Ovary (tissue), 9 donors: ENCODE measurements around the gene TUBA4B. TPM values are rescaled to one million over a fixed set of nuclear protein-coding genes. Genes with fewer than 3 reads are reported as not detected.

Experiments used
- DNase-seq, 5 donors: peaks; one replicate each; pipeline ENCODE4 v3.0.0-alpha.2; 2019 to 2020
- H3K27ac ChIP-seq, 2 donors: fragments of 200-600 bp; one replicate each; pipeline versions ENCODE4 v1.5.1 to v1.8.0; 2019 to 2022
- H3K27me3 ChIP-seq: fragments of 200-600 bp; one replicate; pipeline ENCODE4 v1.8.0; 2022
- H3K36me3 ChIP-seq: fragments of 200-600 bp; sonication (generic); one replicate; pipeline ENCODE4 v1.5.1; 2019
- H3K4me1 ChIP-seq: one replicate; pipeline ENCODE4 v1.8.1; 2013; ENCODE audit warnings: mild to moderate bottlenecking, moderate library complexity; ENCODE audit not compliant: insufficient read depth
- H3K4me3 ChIP-seq: fragments of 200-600 bp; sonication (generic); one replicate; pipeline ENCODE4 v1.5.1; 2017
- H3K9me3 ChIP-seq, 2 donors: fragments of 200-600 bp in 1 of 2; sonication (generic) in 1 of 2; one replicate each; pipeline versions ENCODE4 v1.5.1 to v1.8.1; 2013 to 2019; ENCODE audit warnings: mild to moderate bottlenecking in 1 of 2, moderate library complexity in 1 of 2
- EP300 ChIP-seq: sonication (generic); formaldehyde crosslinking; IDR thresholded peaks from one replicate; pipeline ENCODE4 v1.6.1; 2017; ENCODE audit warnings: antibody characterized with exemption
- POLR2A ChIP-seq: fragments of 450-650 bp; IDR thresholded peaks from one replicate; pipeline ENCODE4 v1.6.1; 2017; ENCODE audit warnings: antibody characterized with exemption, mild to moderate bottlenecking, moderate library complexity
- WGBS, 3 donors: extraction: QIAGEN DNeasy Blood & Tissue Kit in 1 of 3; methylation state at CpG; one replicate each; pipeline versions ENCODE4 v1.1.5 to v1.1.7; 2013 to 2017; 5-methylcytosine and 5-hydroxymethylcytosine counted together
- intact Hi-C, 4 donors: fragments of 100-400 bp; cut with DNase I; formaldehyde crosslinking; loops; one replicate each; pipeline versions ENCODE4 v1.11.0 to v1.15.1; 2022 to 2023
- polyA plus RNA-seq, 2 donors: library from polyadenylated mRNA; stranded (reverse); fragments of 200-250 nt in 1 of 2; fragments of 350-450 nt in 1 of 2; fragmentation: Illumina TruSeq in 1 of 2; extraction: RNeasy Lipid Tissue Mini Kit (QIAGEN cat#74804) in 1 of 2; gene quantifications; one replicate each; pipeline ENCODE4 v1.2.3, GENCODE V29; 2013 to 2014
- total RNA-seq, 7 donors: library from RNA; depleted of rRNA in 2 of 7; stranded (reverse); fragments of >200 nt in 2 of 7; fragmentation: NEBNext Ultra II Directional in 3 of 7; extraction: Animal tissue kit (Norgen Biotek cat#: 25700) in 3 of 7; gene quantifications; one replicate each; pipeline versions ENCODE4 v1.1.0 to v1.2.4, GENCODE V29; 2016 to 2023
- TF ChIP-seq, protein P1 (sequence below), 3 donors: fragments of 450-650 bp in 2 of 3; fragments of 200-600 bp in 1 of 3; IDR thresholded peaks; one replicate each; pipeline versions ENCODE4 v1.5.1 to v1.8.0; 2016 to 2022; ENCODE audit warnings: antibody characterized with exemption in 3 of 3, mild to moderate bottlenecking in 1 of 3
- donor health status: DM: no; HTN: no; CAD: no; lungs with moderate emphysema.
- donor health status: DM: no; HTN: no; CAD: no.
- donor health status: Bipolar disorder and iron deficiency.
- donor health status: DM: yes; HTN: yes; CAD: no.
- donor health status: DM: no; HTN: no; CAD: no.
- donor health status: DM: yes; HTN: yes; CAD: no.

TUBA4B gene
- total and polyA plus RNA-seq, 9 donors: 0.18 to 13.2 (median 0.35) TPM; not detected in 2

DNA sequence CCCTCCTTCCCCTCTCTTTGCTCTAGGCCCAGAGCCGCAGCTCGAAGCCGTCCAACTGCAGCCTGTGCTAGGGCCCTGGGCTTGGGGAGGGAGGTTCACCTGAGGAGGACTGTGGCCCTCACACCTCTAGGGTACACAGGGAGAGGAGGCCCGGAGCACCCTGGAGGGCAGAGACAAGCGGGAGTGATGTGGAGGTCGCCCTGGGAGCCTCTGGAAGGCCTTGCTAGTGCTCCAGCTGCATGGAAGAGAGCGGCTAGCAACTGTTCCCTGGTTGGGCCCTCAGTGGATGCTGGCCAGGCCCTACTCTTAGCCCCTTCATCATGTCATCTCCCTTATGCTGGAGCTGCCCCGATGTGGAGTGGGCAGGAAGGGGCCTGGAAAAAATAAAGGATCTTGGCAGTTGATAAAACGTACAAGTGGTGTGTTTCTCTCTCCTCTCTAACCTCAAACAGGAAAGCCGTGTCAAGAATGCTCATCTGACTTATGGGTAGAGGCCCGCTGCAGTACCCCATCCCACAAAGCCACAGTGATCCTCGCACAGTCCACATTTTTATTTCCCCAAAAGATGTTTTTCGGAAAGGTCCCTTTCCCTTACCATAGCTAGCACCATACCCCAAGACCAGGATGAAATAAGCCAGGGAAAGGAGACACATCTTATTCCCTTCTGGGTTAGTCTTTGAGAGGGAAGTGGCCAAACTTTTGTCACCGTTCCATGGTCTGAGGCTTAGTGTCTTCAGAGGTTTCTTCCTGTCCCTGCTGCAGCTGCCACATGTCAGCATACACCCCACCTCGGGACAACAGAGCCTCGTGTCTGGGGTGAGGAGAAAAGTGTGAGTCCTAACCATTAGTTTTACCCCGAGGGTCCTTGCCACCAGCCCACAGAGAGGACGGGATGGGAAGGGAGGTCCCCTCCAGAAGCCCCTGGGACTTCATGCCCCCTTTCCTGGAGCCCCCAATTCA, 43.5 kb upstream of the TUBA4B start:
- Histone ChIP-seq H3K36me3 (no peaks in the 10 kb centered on the region), H3K9me3 (no peaks in the 10 kb centered on the region), H3K4me1 (peaks cover 4% of the 10 kb centered on the region), H3K27me3 (no peaks in the 10 kb centered on the region), H3K4me3 (no peak overlapping the region), H3K27ac (no peak overlapping the region)
- WGBS, 3 donors: 77 to 80% (median 78%) methylated on average over 18 of the region's 18 CpGs
- TF ChIP-seq EP300: no peak
- no peak for TF ChIP-seq POLR2A
- TF ChIP-seq, protein P1, sequence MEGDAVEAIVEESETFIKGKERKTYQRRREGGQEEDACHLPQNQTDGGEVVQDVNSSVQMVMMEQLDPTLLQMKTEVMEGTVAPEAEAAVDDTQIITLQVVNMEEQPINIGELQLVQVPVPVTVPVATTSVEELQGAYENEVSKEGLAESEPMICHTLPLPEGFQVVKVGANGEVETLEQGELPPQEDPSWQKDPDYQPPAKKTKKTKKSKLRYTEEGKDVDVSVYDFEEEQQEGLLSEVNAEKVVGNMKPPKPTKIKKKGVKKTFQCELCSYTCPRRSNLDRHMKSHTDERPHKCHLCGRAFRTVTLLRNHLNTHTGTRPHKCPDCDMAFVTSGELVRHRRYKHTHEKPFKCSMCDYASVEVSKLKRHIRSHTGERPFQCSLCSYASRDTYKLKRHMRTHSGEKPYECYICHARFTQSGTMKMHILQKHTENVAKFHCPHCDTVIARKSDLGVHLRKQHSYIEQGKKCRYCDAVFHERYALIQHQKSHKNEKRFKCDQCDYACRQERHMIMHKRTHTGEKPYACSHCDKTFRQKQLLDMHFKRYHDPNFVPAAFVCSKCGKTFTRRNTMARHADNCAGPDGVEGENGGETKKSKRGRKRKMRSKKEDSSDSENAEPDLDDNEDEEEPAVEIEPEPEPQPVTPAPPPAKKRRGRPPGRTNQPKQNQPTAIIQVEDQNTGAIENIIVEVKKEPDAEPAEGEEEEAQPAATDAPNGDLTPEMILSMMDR (IDR thresholded peaks at IDR 0.05): no peak
- DNase-seq: no peak
- intact Hi-C loops: no loop called here

DNA sequence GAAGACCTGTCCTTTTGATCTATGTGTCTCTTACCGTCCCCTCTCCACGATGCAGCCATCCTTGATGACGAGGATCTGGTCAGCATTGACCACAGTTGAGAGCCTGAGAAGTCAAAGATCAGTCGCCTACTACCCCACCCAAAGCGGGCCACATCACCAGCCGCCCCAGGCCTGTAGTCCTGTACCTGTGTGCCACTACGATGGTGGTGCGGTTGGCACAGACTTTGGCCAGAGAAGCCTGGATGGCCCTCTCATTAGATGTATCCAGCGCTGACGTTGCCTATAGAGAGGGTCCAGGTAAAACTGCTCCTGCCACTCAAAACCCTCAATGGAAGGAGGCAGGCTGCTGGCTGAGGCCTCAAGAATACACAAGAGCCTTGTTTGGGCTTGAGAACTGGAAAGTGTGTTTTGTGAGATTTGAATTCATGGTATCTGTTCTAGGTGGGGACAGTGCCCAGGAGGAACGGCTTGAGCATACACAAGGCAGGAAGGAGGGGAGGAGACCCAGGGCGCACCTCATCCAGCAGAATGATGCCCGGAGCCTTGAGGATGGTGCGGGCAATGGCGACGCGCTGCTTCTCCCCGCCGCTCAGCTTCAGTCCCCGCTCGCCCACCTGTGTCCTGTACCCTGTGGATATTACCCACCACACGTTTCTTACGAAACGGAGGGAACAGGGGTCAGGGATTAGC, 42.7 kb upstream of the TUBA4B start:
- Histone ChIP-seq H3K27me3 (no peaks in the 10 kb centered on the region), H3K36me3 (no peaks in the 10 kb centered on the region), H3K4me1 (peaks cover 4% of the 10 kb centered on the region), H3K4me3 (no peak overlapping the region), H3K9me3 (no peaks in the 10 kb centered on the region), H3K27ac (no peak overlapping the region)
- intact Hi-C loops: no loop called here
- 88 to 91% (median 89%) methylated on average over 24 of the region's 24 CpGs for WGBS, 3 donors
- TF ChIP-seq EP300: no peak
- DNase-seq: peak in 1 of 5 donors; percentile 21

DNA sequence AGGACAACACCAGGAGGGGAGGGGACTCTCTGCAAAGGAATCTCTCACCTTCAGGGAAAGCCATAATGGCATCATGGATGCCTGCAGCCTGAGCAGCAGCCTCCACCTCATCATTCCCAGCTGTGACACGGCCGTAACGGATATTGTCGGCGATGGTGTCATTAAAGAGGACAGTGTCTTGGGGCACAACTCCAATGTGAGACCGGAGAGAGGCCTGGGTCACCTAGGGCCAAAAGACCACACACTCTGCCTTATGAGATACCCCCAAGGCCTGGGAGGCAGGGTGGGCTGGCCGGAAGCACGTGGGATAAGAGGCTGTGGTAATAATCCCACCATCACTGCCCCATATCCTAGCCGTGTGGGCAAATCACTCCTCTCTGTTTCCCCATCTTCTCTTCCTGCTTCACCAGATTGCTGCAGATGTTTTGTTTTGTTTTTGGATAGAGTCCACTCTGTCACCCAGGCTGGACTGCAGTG, 42.1 kb upstream of the TUBA4B start:
- peak in 1 of 5 donors; percentile 14 for DNase-seq
- Histone ChIP-seq H3K4me1 (peaks cover 4% of the 10 kb centered on the region), H3K27me3 (no peaks in the 10 kb centered on the region), H3K4me3 (no peak overlapping the region), H3K27ac (no peak overlapping the region), H3K9me3 (no peaks in the 10 kb centered on the region), H3K36me3 (no peaks in the 10 kb centered on the region)
- intact Hi-C loops: no loop called here
- TF ChIP-seq POLR2A: no peak
- TF ChIP-seq, protein P1 (IDR thresholded peaks at IDR 0.05): no peak
- TF ChIP-seq EP300: no peak
- WGBS, 3 donors: 79 to 86% (median 86%) methylated on average over 9 of the region's 9 CpGs

DNA sequence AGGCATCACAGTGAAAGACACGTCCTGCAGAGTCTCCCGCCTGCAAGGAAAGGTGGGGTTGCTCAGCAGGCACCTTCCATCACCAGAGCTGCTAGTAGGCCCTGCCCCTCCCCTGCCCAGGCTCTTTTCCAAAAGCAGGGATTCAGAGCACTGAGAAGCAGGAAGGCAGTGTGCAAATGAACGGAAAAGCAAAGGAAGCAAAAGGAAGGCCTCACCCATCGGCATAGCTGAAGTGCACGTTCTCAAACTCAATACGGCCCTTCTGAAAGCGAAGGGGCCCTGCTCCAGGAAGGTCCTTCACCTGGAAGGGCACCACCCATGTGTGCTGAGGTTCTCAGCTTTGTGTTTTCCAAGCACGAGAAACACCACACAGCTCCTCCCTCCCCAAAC, 40.0 kb upstream of the TUBA4B start:
- H3K9me3 ChIP-seq: no peaks in the 10 kb centered on the region
- 85 to 89% (median 85%) methylated on average over 8 of the region's 8 CpGs for WGBS, 3 donors
- no peak overlapping the region for H3K27ac ChIP-seq
- no peaks in the 10 kb centered on the region for H3K36me3 ChIP-seq
- H3K4me3 ChIP-seq: no peak overlapping the region
- TF ChIP-seq, protein P1 (IDR thresholded peaks at IDR 0.05): no peak
- no peak for TF ChIP-seq EP300
- TF ChIP-seq POLR2A: no peak
- peak in 1 of 5 donors; percentile 7 for DNase-seq
- intact Hi-C loops: no loop called here
- H3K4me1 ChIP-seq: peaks cover 1% of the 10 kb centered on the region
- H3K27me3 ChIP-seq: no peaks in the 10 kb centered on the region
